Activated CD4-positive, alpha-beta T cell treated with anti-CD3 and anti-CD28 coated beads, Interleukin-2, amount 50 U/mL, for 48 hours (primary cell): ENCODE results near the gene RHBDF2.

Source experiments
- DNase-seq, 2 experiments: peaks; one replicate each; pipeline ENCODE4 v3.0.0-alpha.2; 2020

The RHBDF2 gene

GRCh38 chr17:76432712-76433336 is 68.4 kb downstream of the RHBDF2 start:
- no peak for DNase-seq

DNA sequence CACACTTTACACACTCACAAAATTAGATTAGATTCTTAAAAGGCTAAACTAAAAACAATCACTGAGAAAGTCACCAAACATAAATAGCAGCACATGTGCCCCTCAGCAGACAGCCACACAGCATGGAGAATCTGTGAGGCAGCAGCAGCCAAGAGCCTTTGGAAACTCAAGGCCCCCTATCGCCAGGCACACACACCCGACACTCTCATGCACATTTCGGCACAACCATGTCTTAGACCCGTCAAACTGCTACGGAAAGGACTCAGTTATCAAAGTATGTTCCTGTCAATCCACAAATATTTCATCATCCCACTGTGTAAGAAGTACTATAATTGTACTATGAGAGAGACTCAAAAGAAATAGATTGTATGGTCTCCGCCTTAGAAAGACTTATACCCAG is 69.2 kb downstream of the RHBDF2 start:
- no peak for DNase-seq

GRCh38 chr17:76431509-76431908 is 69.7 kb downstream of the RHBDF2 start:
- no peak for DNase-seq

DNA sequence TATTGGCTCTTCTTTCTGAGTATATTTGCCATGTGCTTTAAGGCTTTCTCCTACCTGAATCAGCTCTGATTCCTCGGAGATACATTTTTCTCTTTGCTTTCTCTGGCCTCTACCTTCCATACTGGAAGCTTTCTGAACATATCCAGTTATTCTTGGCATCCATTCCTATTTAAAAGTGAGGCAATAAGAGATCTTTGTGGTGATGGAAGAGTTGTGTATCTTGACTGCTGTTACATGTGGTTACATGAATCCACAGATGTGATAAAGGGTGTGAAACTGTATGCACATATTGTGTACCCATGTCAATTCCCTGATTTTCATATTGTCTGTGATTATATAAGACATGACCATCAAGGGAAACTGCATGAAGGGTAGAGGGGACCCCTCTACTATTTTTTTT is 72.7 kb downstream of the RHBDF2 start:
- no peak for DNase-seq

GRCh38 chr17:76427501-76428231 is 73.6 kb downstream of the RHBDF2 start:
- DNase-seq, result no peak

GRCh38 chr17:76426853-76427252 is 74.4 kb downstream of the RHBDF2 start:
- no peak for DNase-seq

DNA sequence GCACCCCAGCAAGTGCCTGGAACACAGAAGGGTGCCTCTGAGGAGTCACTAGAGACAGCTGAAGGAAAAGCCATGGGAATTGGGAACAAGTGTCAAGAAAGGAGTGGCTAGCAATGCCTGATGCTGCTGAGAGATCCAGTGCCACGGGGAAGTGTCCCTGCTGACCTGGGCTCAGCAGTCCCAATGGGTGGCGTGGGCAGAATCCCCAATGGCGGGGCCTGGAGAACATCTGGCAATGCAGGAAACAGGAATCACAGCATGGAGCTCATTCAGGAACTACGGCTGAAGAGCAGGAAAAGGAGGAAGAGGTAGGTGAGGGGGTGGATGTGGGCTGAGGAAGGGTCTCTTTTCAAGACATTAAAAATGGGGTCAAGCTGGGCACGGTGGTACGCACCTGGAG is 78.4 kb downstream of the RHBDF2 start:
- DNase-seq, result no peak

GRCh38 chr17:76422406-76422805 is 78.8 kb downstream of the RHBDF2 start:
- DNase-seq, result no peak

DNA sequence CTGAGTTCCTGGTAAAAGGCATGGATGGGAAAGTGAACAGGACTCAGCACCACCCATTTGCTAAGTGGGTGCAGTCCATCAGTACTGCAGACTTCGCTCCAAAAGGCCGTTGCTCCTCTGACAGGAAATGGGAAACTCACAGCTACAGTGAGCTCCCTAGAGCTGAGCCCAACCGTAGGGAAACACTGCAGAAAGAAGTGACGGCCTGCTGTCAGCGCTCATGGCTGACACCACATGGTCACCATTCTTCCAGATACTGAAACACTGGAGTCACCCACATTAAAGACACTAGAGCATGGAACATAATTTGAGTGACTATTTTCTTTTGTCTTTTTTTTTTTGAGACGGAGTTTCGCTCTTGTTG is 80.2 kb downstream of the RHBDF2 start:
- no peak for DNase-seq
